Naive B cell (primary cell): ENCODE results near the gene PRPS2. TPM values are rescaled to one million over a fixed set of nuclear protein-coding genes. Genes with fewer than 3 reads are reported as not detected.

Source experiments
- ATAC-seq, 2 donors: fragments of 150-1000 bp; cut with Tn5 transposase; 2 replicates each; pipeline ENCODE4 v1.10.0; 2021; ENCODE audit warnings: low read depth in 2 of 2, mild to moderate bottlenecking in 2 of 2, moderate library complexity in 2 of 2
- DNase-seq: peaks from one replicate; pipeline ENCODE4 v3.0.0; 2022
- H3K27ac Mint-ChIP-seq, 6 donors: one replicate each; pipeline ENCODE4 v1.8.0; 2020 to 2022; ENCODE audit warnings: mild to moderate bottlenecking in 6 of 6, mixed read lengths in 6 of 6, moderate library complexity in 5 of 6, inconsistent platforms in 2 of 6
- H3K27me3 Mint-ChIP-seq, 3 donors: one replicate each; pipeline ENCODE4 v1.8.0; 2021 to 2022; ENCODE audit warnings: mixed read lengths in 3 of 3, mild to moderate bottlenecking in 1 of 3
- H3K36me3 Mint-ChIP-seq, 2 donors: one replicate each; pipeline ENCODE4 v1.8.0; 2020 to 2022; ENCODE audit warnings: mixed read lengths in 2 of 2, inconsistent platforms in 1 of 2, mild to moderate bottlenecking in 1 of 2
- H3K4me1 Mint-ChIP-seq, 3 donors: one replicate each; pipeline ENCODE4 v1.8.0; 2020 to 2022; ENCODE audit warnings: mixed read lengths in 3 of 3, inconsistent platforms in 1 of 3, mild to moderate bottlenecking in 1 of 3, moderate library complexity in 1 of 3
- H3K4me3 Mint-ChIP-seq, 8 donors: one replicate each; pipeline ENCODE4 v1.8.0; 2020 to 2022; ENCODE audit warnings: mild to moderate bottlenecking in 8 of 8, mixed read lengths in 8 of 8, moderate library complexity in 8 of 8, inconsistent platforms in 2 of 8
- H3K9me3 Mint-ChIP-seq, 7 donors: one replicate each; pipeline ENCODE4 v1.8.0; 2020 to 2022; ENCODE audit warnings: mixed read lengths in 7 of 7, mild to moderate bottlenecking in 5 of 7, inconsistent platforms in 2 of 7, moderate library complexity in 1 of 7
- polyA plus RNA-seq, 6 donors: library from polyadenylated mRNA; unstranded; fragments of 300-500 nt; fragmentation: Illumina TruSeq; gene quantifications; one replicate each; pipeline ENCODE4 v1.2.3, GENCODE V29; 2021; ENCODE audit warnings: low read depth in 6 of 6

PRPS2 gene
- polyA plus RNA-seq = 100 to 1,000 TPM in 1 of 6 donors, 10 to 100 TPM in 5; 59.7 to 133 (median 62.8) TPM

- ATAC-seq (peak; percentile 79 to 85), DNase-seq (peak; percentile 42)
- peaks cover 0 to 7% of the 10 kb centered on the region in 2 donors for H3K36me3 Mint-ChIP-seq
- peak within 1 kb of the TSS; percentile 80 to 95 (median 90) for H3K4me3 Mint-ChIP-seq
- peaks cover 0 to 6% (median 0%) of the 10 kb centered on the region in 3 donors for H3K27me3 Mint-ChIP-seq
- H3K27ac Mint-ChIP-seq = peak within 1 kb of the TSS in 5 of 6 donors; percentile 70 to 83 (median 80)
- H3K9me3 Mint-ChIP-seq = peaks cover 0 to 5% (median 0%) of the 10 kb centered on the region in 7 donors
- H3K4me1 Mint-ChIP-seq = peaks cover 16 to 27% (median 20%) of the 10 kb centered on the region in 3 donors
Observed at GRCh38 chrX:12791257-12792228, at the start of gene PRPS2. TSS of gene PRPS2 (plus strand) at chrX:12791412. CDS start at chrX:12791498, 86 bp downstream.

- Mint-ChIP-seq H3K36me3 (no peaks in the 10 kb centered on the region), H3K9me3 (peaks cover 0 to 3% (median 0%) of the 10 kb centered on the region in 7 donors), H3K27me3 (peaks cover 0 to 7% (median 0%) of the 10 kb centered on the region in 3 donors), H3K4me3 (no peak overlapping the region), H3K4me1 (no peaks in the 10 kb centered on the region), H3K27ac (no peak overlapping the region)
- DNase-seq = no peak
- no peak for ATAC-seq
Observed at GRCh38 chrX:12741416-12741815, 49.8 kb upstream of the PRPS2 start.

GRCh38 chrX:12747433-12747832, 43.8 kb upstream of the PRPS2 start:
- no peaks in the 10 kb centered on the region for H3K4me1 Mint-ChIP-seq
- peaks cover 0 to 7% (median 4%) of the 10 kb centered on the region in 7 donors for H3K9me3 Mint-ChIP-seq
- H3K36me3 Mint-ChIP-seq = no peaks in the 10 kb centered on the region
- H3K4me3 Mint-ChIP-seq = no peak overlapping the region
- H3K27me3 Mint-ChIP-seq = no peaks in the 10 kb centered on the region
- ATAC-seq (no peak), DNase-seq (no peak)
- no peak overlapping the region for H3K27ac Mint-ChIP-seq

- Mint-ChIP-seq H3K4me3 (no peak overlapping the region), H3K27ac (no peak overlapping the region), H3K4me1 (no peaks in the 10 kb centered on the region), H3K36me3 (peaks cover 0 to 7% of the 10 kb centered on the region in 2 donors), H3K9me3 (peaks cover 0 to 12% (median 9%) of the 10 kb centered on the region in 7 donors), H3K27me3 (no peaks in the 10 kb centered on the region)
- DNase-seq (no peak), ATAC-seq (no peak)
Observed at GRCh38 chrX:12751887-12752286, 39.3 kb upstream of the PRPS2 start.

GRCh38 chrX:12753366-12753765, 37.8 kb upstream of the PRPS2 start:
- no peak for ATAC-seq

GRCh38 chrX:12758291-12758690, 32.9 kb upstream of the PRPS2 start:
- no peak overlapping the region for H3K4me3 Mint-ChIP-seq
- peaks cover 0 to 7% of the 10 kb centered on the region in 2 donors for H3K36me3 Mint-ChIP-seq
- no peak for ATAC-seq
- DNase-seq = no peak
- peaks cover 0 to 7% (median 0%) of the 10 kb centered on the region in 3 donors for H3K4me1 Mint-ChIP-seq
- peaks cover 0 to 30% (median 0%) of the 10 kb centered on the region in 3 donors for H3K27me3 Mint-ChIP-seq
- peaks cover 0 to 9% (median 5%) of the 10 kb centered on the region in 7 donors for H3K9me3 Mint-ChIP-seq
- H3K27ac Mint-ChIP-seq = no peak overlapping the region

More at GRCh38 chrX:12753366-12753765, 37.8 kb upstream of the PRPS2 start:
- Mint-ChIP-seq H3K4me1 (peaks cover 0 to 5% (median 0%) of the 10 kb centered on the region in 3 donors), H3K27ac (no peak overlapping the region), H3K4me3 (no peak overlapping the region), H3K27me3 (peaks cover 0 to 9% (median 0%) of the 10 kb centered on the region in 3 donors), H3K36me3 (peaks cover 0 to 7% of the 10 kb centered on the region in 2 donors), H3K9me3 (peaks cover 0 to 12% (median 9%) of the 10 kb centered on the region in 7 donors)
- DNase-seq = no peak

DNA sequence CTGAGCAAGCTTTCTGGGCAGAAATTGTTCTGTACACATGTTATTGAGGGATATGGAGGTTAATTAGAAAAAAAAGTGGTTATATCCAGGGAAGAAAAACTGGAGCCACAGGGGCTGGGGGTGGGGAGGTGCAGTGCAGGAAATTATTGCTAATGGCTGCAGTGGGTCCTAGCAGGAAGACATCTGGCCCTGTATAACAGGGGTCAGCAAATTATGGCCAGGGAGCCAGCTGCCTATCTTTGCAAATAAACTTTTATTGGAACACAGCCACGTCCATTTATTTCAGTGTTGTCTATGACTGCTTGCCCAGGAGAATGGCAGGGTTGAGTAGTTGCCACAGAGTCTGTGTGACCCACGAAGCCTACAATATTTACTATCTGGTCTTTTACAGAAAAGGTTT, 23.4 kb upstream of the PRPS2 start:
- no peak for ATAC-seq
- H3K4me1 Mint-ChIP-seq = peaks cover 6 to 16% (median 13%) of the 10 kb centered on the region in 3 donors
- H3K27me3 Mint-ChIP-seq = peaks cover 0 to 8% (median 0%) of the 10 kb centered on the region in 3 donors
- no peak overlapping the region for H3K27ac Mint-ChIP-seq
- H3K4me3 Mint-ChIP-seq = peak overlapping the region in 1 of 8 donors; percentile 44
- H3K9me3 Mint-ChIP-seq = peaks cover 0 to 12% (median 3%) of the 10 kb centered on the region in 7 donors
- no peak for DNase-seq
- H3K36me3 Mint-ChIP-seq = no peaks in the 10 kb centered on the region

DNA sequence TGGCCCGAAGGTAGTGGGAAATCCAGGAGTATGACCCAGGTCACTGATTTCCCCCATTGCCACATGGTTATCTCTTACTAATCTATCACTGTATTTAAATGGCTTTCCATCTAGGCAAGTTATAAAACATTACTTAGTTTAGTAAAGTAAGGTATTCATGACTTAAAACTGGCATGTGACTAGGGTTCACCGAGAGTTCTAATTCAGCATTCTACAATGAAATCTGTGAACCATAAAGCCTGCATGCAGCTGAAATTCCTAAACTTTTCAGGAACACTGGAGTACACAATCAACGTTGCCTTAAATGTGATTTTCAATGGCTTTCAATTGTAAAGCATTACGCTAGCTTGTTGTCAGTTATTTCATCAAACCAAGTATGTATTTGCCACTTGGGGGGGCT, 22.7 kb upstream of the PRPS2 start:
- H3K36me3 Mint-ChIP-seq = no peaks in the 10 kb centered on the region
- no peak for ATAC-seq
- no peak for DNase-seq
- H3K4me1 Mint-ChIP-seq = peaks cover 6 to 16% (median 13%) of the 10 kb centered on the region in 3 donors
- peaks cover 0 to 12% (median 3%) of the 10 kb centered on the region in 7 donors for H3K9me3 Mint-ChIP-seq
- no peak overlapping the region for H3K27ac Mint-ChIP-seq
- peaks cover 0 to 13% (median 0%) of the 10 kb centered on the region in 3 donors for H3K27me3 Mint-ChIP-seq
- H3K4me3 Mint-ChIP-seq = no peak overlapping the region

- peak overlapping the region in 1 of 8 donors; percentile 15 for H3K4me3 Mint-ChIP-seq
Observed at GRCh38 chrX:12770440-12770839, 20.8 kb upstream of the PRPS2 start.

DNA sequence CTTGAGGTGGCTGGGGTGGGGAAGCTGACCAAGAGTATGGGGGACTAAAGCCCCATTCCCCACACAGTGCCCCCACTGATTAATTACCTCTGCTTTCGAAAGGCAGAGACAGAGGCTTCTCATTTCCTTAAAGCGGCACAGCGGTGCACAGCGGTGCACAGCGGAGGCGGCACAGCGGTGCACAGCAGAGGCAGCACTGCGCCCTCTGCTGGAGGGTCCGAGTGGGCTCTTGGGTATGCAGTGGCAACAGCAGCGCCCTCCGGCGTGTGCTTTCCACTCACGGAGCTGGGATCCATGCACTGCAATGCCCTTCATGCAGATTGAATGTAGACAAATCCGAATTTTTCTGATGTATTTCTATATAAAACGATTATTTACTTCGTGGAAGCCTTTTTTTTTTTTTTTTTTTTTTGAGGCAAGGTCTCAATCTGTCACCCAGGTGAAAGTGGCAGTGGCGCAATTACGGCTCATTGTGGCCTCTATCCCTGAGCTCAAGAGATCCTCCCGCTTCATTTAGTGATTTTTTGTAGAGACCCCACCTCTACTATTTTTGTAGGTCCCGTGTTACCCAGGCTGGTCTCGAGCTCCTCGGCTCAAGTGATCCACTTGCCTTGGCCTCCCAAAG, 19.7 kb upstream of the PRPS2 start:
- no peaks in the 10 kb centered on the region for H3K36me3 Mint-ChIP-seq
- H3K4me1 Mint-ChIP-seq = peaks cover 6 to 16% (median 13%) of the 10 kb centered on the region in 3 donors
- DNase-seq (peak; percentile 61), ATAC-seq (peak; percentile 100)
- peak overlapping the region in 4 of 8 donors; percentile 47 to 82 (median 74) for H3K4me3 Mint-ChIP-seq
- H3K27me3 Mint-ChIP-seq = peaks cover 0 to 18% (median 0%) of the 10 kb centered on the region in 3 donors
- H3K9me3 Mint-ChIP-seq = peaks cover 0 to 2% (median 0%) of the 10 kb centered on the region in 7 donors
- peak overlapping the region in 1 of 6 donors; percentile 28 for H3K27ac Mint-ChIP-seq

More at GRCh38 chrX:12770440-12770839, 20.8 kb upstream of the PRPS2 start:
- peaks cover 6 to 16% (median 13%) of the 10 kb centered on the region in 3 donors for H3K4me1 Mint-ChIP-seq
- H3K27me3 Mint-ChIP-seq = peaks cover 0 to 18% (median 0%) of the 10 kb centered on the region in 3 donors
- H3K9me3 Mint-ChIP-seq = peaks cover 0 to 2% (median 0%) of the 10 kb centered on the region in 7 donors
- no peak overlapping the region for H3K27ac Mint-ChIP-seq
- peak; percentile 18 for DNase-seq
- ATAC-seq = no peak
- no peaks in the 10 kb centered on the region for H3K36me3 Mint-ChIP-seq

DNA sequence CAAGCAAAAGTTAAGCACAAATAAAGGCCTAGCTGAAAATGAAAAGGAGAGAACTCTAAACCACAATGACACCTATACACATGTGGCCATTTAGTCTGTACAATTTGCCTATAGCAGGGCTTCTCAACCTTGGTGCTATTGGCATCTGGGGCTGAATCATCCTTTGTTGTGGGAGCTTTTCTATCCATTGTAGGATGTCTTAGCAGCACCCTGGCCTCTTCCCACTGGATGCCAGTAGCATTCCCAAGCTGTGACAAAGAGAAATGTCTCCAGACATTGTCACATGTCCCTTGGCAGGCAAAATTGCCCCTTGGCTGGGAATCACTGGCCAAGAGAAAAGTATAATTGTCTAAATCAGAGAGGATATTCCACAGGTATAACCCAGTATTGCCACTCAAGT, 13.5 kb upstream of the PRPS2 start:
- ATAC-seq (no peak), DNase-seq (no peak)
- Mint-ChIP-seq H3K27ac (no peak overlapping the region), H3K4me3 (no peak overlapping the region), H3K36me3 (no peaks in the 10 kb centered on the region), H3K9me3 (peaks cover 0 to 2% (median 0%) of the 10 kb centered on the region in 7 donors), H3K27me3 (peaks cover 0 to 13% (median 0%) of the 10 kb centered on the region in 3 donors), H3K4me1 (no peaks in the 10 kb centered on the region)

DNA sequence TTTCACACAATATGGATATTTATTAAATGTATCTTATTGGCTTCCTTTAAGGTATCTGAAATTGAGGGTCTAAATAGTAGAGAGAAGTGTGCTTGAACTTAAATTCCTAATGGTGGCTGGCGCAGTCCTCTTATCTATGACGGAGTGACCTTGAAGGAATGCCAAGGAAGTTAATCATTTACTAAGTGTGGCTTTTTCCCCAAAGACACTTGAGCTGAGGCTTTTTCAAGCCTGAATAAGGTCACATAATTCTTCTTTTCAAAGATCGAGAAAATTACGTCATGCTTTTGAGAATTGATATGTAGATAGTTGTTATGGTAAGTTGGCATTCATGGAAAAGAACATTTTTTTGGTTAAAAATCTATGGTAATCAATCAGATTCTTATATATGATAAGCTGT, 11.7 kb upstream of the PRPS2 start:
- no peaks in the 10 kb centered on the region for H3K36me3 Mint-ChIP-seq
- ATAC-seq = no peak
- no peaks in the 10 kb centered on the region for H3K27me3 Mint-ChIP-seq
- DNase-seq = no peak
- no peak overlapping the region for H3K4me3 Mint-ChIP-seq
- peaks cover 0 to 2% (median 0%) of the 10 kb centered on the region in 7 donors for H3K9me3 Mint-ChIP-seq
- no peak overlapping the region for H3K27ac Mint-ChIP-seq
- no peaks in the 10 kb centered on the region for H3K4me1 Mint-ChIP-seq

DNA sequence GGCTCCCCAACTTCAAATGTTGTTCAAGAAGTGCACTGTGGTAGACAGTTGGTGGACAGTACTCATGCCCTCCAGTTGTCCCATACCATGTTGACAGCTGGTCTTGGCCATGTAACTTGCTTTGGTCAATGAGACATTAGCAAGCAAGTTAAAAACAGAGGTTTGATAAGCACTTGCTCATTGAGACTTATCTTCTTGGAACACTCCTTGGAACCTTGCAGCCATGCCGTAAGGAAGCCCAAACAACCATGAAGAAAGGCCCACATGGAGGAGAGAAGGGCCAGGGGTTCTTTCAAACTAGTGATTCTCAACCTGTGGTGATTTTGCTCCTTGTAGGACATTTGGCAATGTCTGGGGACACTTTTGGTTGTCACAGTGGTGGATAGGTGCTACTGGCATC, 2.6 kb upstream of the PRPS2 start:
- DNase-seq (no peak), ATAC-seq (no peak)
- peaks cover 0 to 5% (median 0%) of the 10 kb centered on the region in 7 donors for H3K9me3 Mint-ChIP-seq
- peaks cover 9 to 16% (median 16%) of the 10 kb centered on the region in 3 donors for H3K4me1 Mint-ChIP-seq
- H3K36me3 Mint-ChIP-seq = no peaks in the 10 kb centered on the region
- H3K4me3 Mint-ChIP-seq = peak overlapping the region in 1 of 8 donors; percentile 41
- H3K27me3 Mint-ChIP-seq = peaks cover 0 to 6% (median 0%) of the 10 kb centered on the region in 3 donors
- no peak overlapping the region for H3K27ac Mint-ChIP-seq
